Measurements from ENCODE around the gene MAP1S. TPM values are rescaled to one million over a fixed set of nuclear protein-coding genes. Genes with fewer than 3 reads are reported as not detected.

Gene MAP1S
- polyA plus RNA-seq, 1 of the 3 experiments (the other 2 are of a cell fraction): 18.4 TPM

DNA sequence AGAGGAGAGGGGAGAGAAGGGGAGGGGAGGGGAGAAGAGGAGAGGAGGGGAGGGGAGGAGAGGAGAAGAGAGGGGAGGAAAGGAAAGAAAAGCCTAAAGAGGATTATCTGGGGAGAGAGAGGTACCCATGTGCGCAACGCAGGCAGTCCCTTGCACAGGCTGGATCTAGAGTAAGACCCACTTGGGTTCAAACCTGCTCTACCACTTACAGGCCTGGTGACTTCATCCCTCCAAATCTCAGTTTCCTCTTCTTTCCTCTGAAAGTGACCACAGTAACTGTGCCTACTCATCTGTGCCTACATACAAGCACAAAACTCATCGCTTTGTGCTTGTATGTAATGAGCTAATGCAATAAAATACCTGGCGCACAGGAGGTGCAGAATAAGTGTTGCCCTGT is 732 bp upstream of the MAP1S start:
- peaks cover 16 to 20% of the 10 kb centered on the region in 2 experiments; a peak in 2 of 4 replicates for H3K4me1 ChIP-seq (ENCODE audit: control insufficient read depth in 1 of 2, insufficient read depth in 2 of 2, low read depth in 1 of 2, low read length in 1 of 2)
- no peak overlapping the region for H3K4me2 ChIP-seq
- peaks cover 30% of the 10 kb centered on the region for H3K79me2 ChIP-seq (ENCODE audit: insufficient read depth)
- ChIA-PET CTCF (interaction anchor here (1.5 to 5.9 kb wide), 2 partner anchors 15 to 113 kb away, joined by 4 to 30 read pairs; no protein-coding TSS in a partner anchor), POLR2A (interaction anchor here (1.5 kb wide), 1 partner anchor 141 kb away, joined by 4 read pairs; the partner anchor contains the start of gene RPL18A)
- no peaks in the 10 kb centered on the region for H3K36me3 ChIP-seq (replicated peaks in 1 of 2; ENCODE audit: control insufficient read depth in 1 of 2, insufficient read depth in 2 of 2, low read length in 1 of 2)
- no peak overlapping the region for H3K27ac ChIP-seq (ENCODE audit: low read depth in 2 of 2, low read length in 1 of 2)
- peak overlapping the region in 1 of 2 experiments; percentile 74; a peak in 1 of 4 replicates for H3K4me3 ChIP-seq (ENCODE audit: low read depth in 2 of 2, low read length in 1 of 2)
- no peaks in the 10 kb centered on the region for H3K9me2 ChIP-seq
- no peaks in the 10 kb centered on the region for H3K9me3 ChIP-seq
- 93% methylated on average over 4 of the region's 4 CpGs for WGBS (ENCODE audit: low lambda C conversion rate)
- no peak overlapping the region for H2AFZ ChIP-seq (ENCODE audit: low read depth)
- TF ChIP-seq, protein P1, sequence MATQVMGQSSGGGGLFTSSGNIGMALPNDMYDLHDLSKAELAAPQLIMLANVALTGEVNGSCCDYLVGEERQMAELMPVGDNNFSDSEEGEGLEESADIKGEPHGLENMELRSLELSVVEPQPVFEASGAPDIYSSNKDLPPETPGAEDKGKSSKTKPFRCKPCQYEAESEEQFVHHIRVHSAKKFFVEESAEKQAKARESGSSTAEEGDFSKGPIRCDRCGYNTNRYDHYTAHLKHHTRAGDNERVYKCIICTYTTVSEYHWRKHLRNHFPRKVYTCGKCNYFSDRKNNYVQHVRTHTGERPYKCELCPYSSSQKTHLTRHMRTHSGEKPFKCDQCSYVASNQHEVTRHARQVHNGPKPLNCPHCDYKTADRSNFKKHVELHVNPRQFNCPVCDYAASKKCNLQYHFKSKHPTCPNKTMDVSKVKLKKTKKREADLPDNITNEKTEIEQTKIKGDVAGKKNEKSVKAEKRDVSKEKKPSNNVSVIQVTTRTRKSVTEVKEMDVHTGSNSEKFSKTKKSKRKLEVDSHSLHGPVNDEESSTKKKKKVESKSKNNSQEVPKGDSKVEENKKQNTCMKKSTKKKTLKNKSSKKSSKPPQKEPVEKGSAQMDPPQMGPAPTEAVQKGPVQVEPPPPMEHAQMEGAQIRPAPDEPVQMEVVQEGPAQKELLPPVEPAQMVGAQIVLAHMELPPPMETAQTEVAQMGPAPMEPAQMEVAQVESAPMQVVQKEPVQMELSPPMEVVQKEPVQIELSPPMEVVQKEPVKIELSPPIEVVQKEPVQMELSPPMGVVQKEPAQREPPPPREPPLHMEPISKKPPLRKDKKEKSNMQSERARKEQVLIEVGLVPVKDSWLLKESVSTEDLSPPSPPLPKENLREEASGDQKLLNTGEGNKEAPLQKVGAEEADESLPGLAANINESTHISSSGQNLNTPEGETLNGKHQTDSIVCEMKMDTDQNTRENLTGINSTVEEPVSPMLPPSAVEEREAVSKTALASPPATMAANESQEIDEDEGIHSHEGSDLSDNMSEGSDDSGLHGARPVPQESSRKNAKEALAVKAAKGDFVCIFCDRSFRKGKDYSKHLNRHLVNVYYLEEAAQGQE (IDR thresholded peaks at IDR 0.05; ENCODE audit: low read depth, low read length): no peak
- no peak for TF ChIP-seq FOXM1 (IDR thresholded peaks at IDR 0.05; ENCODE audit: low read depth)
- peaks cover 26% of the 10 kb centered on the region for H4K20me1 ChIP-seq (ENCODE audit: insufficient read depth)
- no peaks in the 10 kb centered on the region for H3F3A ChIP-seq (replicated peaks; ENCODE audit: insufficient read depth)
- no peak overlapping the region for H3K9ac ChIP-seq
- no peaks in the 10 kb centered on the region for H3K27me3 ChIP-seq (ENCODE audit: insufficient read depth)
- DNase-seq: no peak

DNA sequence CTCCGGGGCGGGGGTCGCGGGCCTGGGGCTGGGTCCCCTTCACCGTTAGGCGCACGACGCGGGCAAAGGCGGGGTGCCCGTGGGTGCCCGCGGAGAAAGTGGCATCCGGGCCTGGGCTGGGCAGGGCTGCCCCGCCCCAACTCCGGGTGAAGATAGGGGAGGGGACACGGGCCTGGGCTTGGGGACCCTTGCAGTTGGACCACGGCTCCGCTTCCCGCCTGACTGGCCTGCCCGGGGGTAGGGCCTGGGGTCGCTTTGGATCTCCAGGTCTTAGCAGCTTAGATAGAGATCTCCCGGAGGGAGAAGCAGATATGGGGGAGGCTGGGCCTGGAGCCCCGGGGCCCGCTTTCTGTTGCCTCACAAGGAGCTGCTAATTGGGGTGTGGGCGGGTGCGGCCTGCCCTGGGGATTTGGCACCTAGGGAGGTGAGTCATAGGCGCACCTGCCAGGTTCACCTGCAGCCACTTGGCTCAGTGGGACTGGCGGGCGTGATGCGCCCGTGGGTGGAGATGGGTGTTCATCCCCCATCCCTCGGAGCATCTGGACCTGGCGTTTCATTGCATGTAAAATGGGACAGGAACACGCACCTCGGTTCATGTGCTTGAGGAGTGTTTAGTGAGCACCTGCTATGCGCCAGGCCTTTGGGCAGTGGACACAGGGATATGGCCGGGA is 585 bp downstream of the MAP1S start:
- CTCF ChIA-PET: interaction anchor here (0.6 to 5.9 kb wide), 7 partner anchors 13 to 567 kb away, joined by 3 to 30 read pairs (median 3); partner anchors contain the start of gene RPL18A
- Histone ChIP-seq H3K27ac (ENCODE audit: low read depth in 2 of 2, low read length in 1 of 2) (peak overlapping the region in 1 of 2 experiments; percentile 24; a peak in 1 of 4 replicates), H3K27me3 (ENCODE audit: insufficient read depth) (no peaks in the 10 kb centered on the region), H2AFZ (ENCODE audit: low read depth) (no peak overlapping the region), H3F3A (replicated peaks; ENCODE audit: insufficient read depth) (no peaks in the 10 kb centered on the region), H3K9me3 (no peaks in the 10 kb centered on the region), H3K9me2 (no peaks in the 10 kb centered on the region), H3K9ac (peak overlapping the region; percentile 75), H3K79me2 (ENCODE audit: insufficient read depth) (peaks cover 34% of the 10 kb centered on the region), H3K4me3 (ENCODE audit: low read depth in 2 of 2, low read length in 1 of 2) (peak overlapping the region; percentile 74 to 82), H3K36me3 (replicated peaks in 1 of 2; ENCODE audit: control insufficient read depth in 1 of 2, insufficient read depth in 2 of 2, low read length in 1 of 2) (peaks cover 5 to 11% of the 10 kb centered on the region in 2 experiments), H3K4me2 (peak overlapping the region; percentile 96), H3K4me1 (ENCODE audit: control insufficient read depth in 1 of 2, insufficient read depth in 2 of 2, low read depth in 1 of 2, low read length in 1 of 2) (peaks cover 16 to 20% of the 10 kb centered on the region in 2 experiments; a peak in 2 of 4 replicates), H4K20me1 (ENCODE audit: insufficient read depth) (peaks cover 28% of the 10 kb centered on the region)
- POLR2A ChIA-PET: interaction anchor here (0.8 to 1.5 kb wide), 2 partner anchors 114 to 140 kb away, joined by 3 to 4 read pairs; partner anchors contain the start of gene RPL18A
- WGBS (ENCODE audit: low lambda C conversion rate): 1% methylated on average over 12 of the region's 38 CpGs
- no peak for TF ChIP-seq MXI1 (IDR thresholded peaks at IDR 0.05; ENCODE audit: low read depth, low read length)
- no peak for TF ChIP-seq EZH2phosphoT487 (IDR thresholded peaks at IDR 0.05; ENCODE audit: borderline replicate concordance, low read depth)
- no peak for TF ChIP-seq SMC3 (IDR thresholded peaks at IDR 0.05; ENCODE audit: low read depth, low read length)
- no peak for TF ChIP-seq TEAD4 (IDR thresholded peaks at IDR 0.05; ENCODE audit: borderline replicate concordance, insufficient read depth)
- TF ChIP-seq USF2 (IDR thresholded peaks at IDR 0.05; ENCODE audit: borderline replicate concordance, low read depth, low read length): no peak
- TF ChIP-seq, protein P2, sequence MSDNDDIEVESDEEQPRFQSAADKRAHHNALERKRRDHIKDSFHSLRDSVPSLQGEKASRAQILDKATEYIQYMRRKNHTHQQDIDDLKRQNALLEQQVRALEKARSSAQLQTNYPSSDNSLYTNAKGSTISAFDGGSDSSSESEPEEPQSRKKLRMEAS (IDR thresholded peaks at IDR 0.05; ENCODE audit: low read depth): no peak
- no peak for TF ChIP-seq TCF12 (IDR thresholded peaks at IDR 0.05)
- TF ChIP-seq ELF1 (IDR thresholded peaks at IDR 0.05): no peak
- TF ChIP-seq POLR2AphosphoS5 (IDR thresholded peaks at IDR 0.05; ENCODE audit: low read depth, low read length): no peak
- TF ChIP-seq, protein P1 (IDR thresholded peaks at IDR 0.05; ENCODE audit: low read depth, low read length): no peak
- TF ChIP-seq SIN3A (IDR thresholded peaks at IDR 0.05; ENCODE audit: borderline replicate concordance, low read depth, low read length): no peak
- TF ChIP-seq NRF1 (IDR thresholded peaks at IDR 0.05; ENCODE audit: low read depth, low read length): no peak
- no peak for TF ChIP-seq FOSL2 (IDR thresholded peaks at IDR 0.05; ENCODE audit: borderline replicate concordance, low read depth)
- DNase-seq: peak; percentile 79

Measured in SK-N-SH (cell line).